Endothelial cell (in vitro differentiated cells): ENCODE measurements around the gene NOX3. TPM values are rescaled to one million over a fixed set of nuclear protein-coding genes. Genes with fewer than 3 reads are reported as not detected.

Source experiments
- DNase-seq: peaks from one replicate; pipeline ENCODE4 v3.0.0; 2021; ENCODE audit warnings: low spot score
- H3K27ac Mint-ChIP-seq: one replicate; pipeline ENCODE4 v1.8.0; 2021; ENCODE audit warnings: mixed read lengths, inconsistent platforms; ENCODE audit not compliant: unreplicated experiment
- H3K27me3 Mint-ChIP-seq: one replicate; pipeline ENCODE4 v1.8.0; 2021; ENCODE audit warnings: mild to moderate bottlenecking, moderate library complexity, mixed read lengths, inconsistent platforms; ENCODE audit not compliant: unreplicated experiment
- H3K36me3 Mint-ChIP-seq: one replicate; pipeline ENCODE4 v1.8.0; 2021; ENCODE audit warnings: mild to moderate bottlenecking, low read depth, mixed read lengths, inconsistent platforms; ENCODE audit not compliant: unreplicated experiment
- H3K4me1 Mint-ChIP-seq: one replicate; pipeline ENCODE4 v1.8.0; 2021; ENCODE audit warnings: mild to moderate bottlenecking, mixed read lengths, inconsistent platforms; ENCODE audit not compliant: unreplicated experiment
- H3K4me3 Mint-ChIP-seq: one replicate; pipeline ENCODE4 v1.8.0; 2021; ENCODE audit warnings: mild to moderate bottlenecking, mixed read lengths, inconsistent platforms; ENCODE audit not compliant: unreplicated experiment
- H3K9me3 Mint-ChIP-seq: one replicate; pipeline ENCODE4 v1.8.0; 2021; ENCODE audit warnings: mixed read lengths, inconsistent platforms; ENCODE audit not compliant: unreplicated experiment
- CTCF ChIP-seq: fragments of 200-600 bp; sonication (generic); IDR thresholded peaks from one replicate; pipeline ENCODE4 v1.5.0; 2021; ENCODE audit warnings: antibody characterized with exemption; ENCODE audit not compliant: unreplicated experiment
- total RNA-seq: library from RNA; stranded (reverse); fragmentation: NEBNext Ultra II Directional; extraction: Animal tissue kit (Norgen Biotek cat#: 25700); gene quantifications from one replicate; pipeline ENCODE4 v1.2.1, GENCODE V29; 2021; ENCODE audit not compliant: unreplicated experiment

NOX3 gene
- total RNA-seq, 1 donor from 2014 or later: not detected

- no peaks in the 10 kb centered on the region for H3K9me3 Mint-ChIP-seq
- H3K4me3 Mint-ChIP-seq: no peak overlapping the region
- no peak for TF ChIP-seq CTCF
- H3K27me3 Mint-ChIP-seq: peaks cover 1% of the 10 kb centered on the region
- H3K36me3 Mint-ChIP-seq: no peaks in the 10 kb centered on the region
- H3K4me1 Mint-ChIP-seq: peaks cover 23% of the 10 kb centered on the region
- no peak overlapping the region for H3K27ac Mint-ChIP-seq
- DNase-seq: no peak
Measured at GRCh38 chr6:155444952-155445903, 10.4 kb downstream of the NOX3 start.

GRCh38 chr6:155444120-155444917 is 11.3 kb downstream of the NOX3 start:
- Mint-ChIP-seq H3K4me1 (peaks cover 14% of the 10 kb centered on the region), H3K9me3 (no peaks in the 10 kb centered on the region), H3K36me3 (no peaks in the 10 kb centered on the region), H3K27ac (no peak overlapping the region), H3K4me3 (no peak overlapping the region), H3K27me3 (peaks cover 1% of the 10 kb centered on the region)
- TF ChIP-seq CTCF: no peak
- no peak for DNase-seq

GRCh38 chr6:155443168-155443567 is 12.5 kb downstream of the NOX3 start:
- Mint-ChIP-seq H3K27ac (no peak overlapping the region), H3K36me3 (no peaks in the 10 kb centered on the region), H3K4me3 (no peak overlapping the region), H3K9me3 (no peaks in the 10 kb centered on the region), H3K27me3 (peaks cover 1% of the 10 kb centered on the region), H3K4me1 (peaks cover 2% of the 10 kb centered on the region)
- no peak for DNase-seq
- no peak for TF ChIP-seq CTCF

- peaks cover 1% of the 10 kb centered on the region for H3K27me3 Mint-ChIP-seq
- no peaks in the 10 kb centered on the region for H3K36me3 Mint-ChIP-seq
- no peak overlapping the region for H3K4me3 Mint-ChIP-seq
- no peak overlapping the region for H3K27ac Mint-ChIP-seq
- no peak for TF ChIP-seq CTCF
- H3K4me1 Mint-ChIP-seq: peaks cover under 1% of the 10 kb centered on the region
- no peaks in the 10 kb centered on the region for H3K9me3 Mint-ChIP-seq
- DNase-seq: no peak
Measured at GRCh38 chr6:155442562-155442961, 13.1 kb downstream of the NOX3 start.
